HepG2 (cell line): Measurements from ENCODE around the gene SHROOM1. TPM values are rescaled to one million over a fixed set of nuclear protein-coding genes. Genes with fewer than 3 reads are reported as not detected.

Source experiments
- ATAC-seq: fragments of 200-7000 bp; cut with Tn5 transposase; 3 replicates; pipeline ENCODE4 v1.9.1; 2020; ENCODE audit warnings: mild to moderate bottlenecking, moderate library complexity
- BruUV-seq: library from RNA; stranded (reverse); fragments of 400-500 nt; replicated peaks from 2 replicates; lab custom pipeline; 2021; lab: Mats Ljungman, UMichigan
- CTCF ChIA-PET: fragments of 300-600 bp; formaldehyde crosslinking; extraction: SDS; loops from one replicate; lab custom pipeline; 2021; ENCODE audit warnings: low total read pairs, inconsistent platforms, low intra/inter-chr PET ratio; lab: Yijun Ruan, JAX
- POLR2A ChIA-PET: fragments of 350-600 bp; sonication (Branson Sonifier 250); formaldehyde crosslinking; loops from one replicate; lab custom pipeline; 2020; ENCODE audit warnings: antibody characterized with exemption, inconsistent platforms; lab: Yijun Ruan, JAX
- DNase-seq: peaks from one replicate; pipeline ENCODE4 v3.0.0-alpha.2; 2015; ENCODE audit warnings: low spot score
- FAIRE-seq: peaks from 3 replicates; lab custom pipeline; 2011; peaks lifted over from hg19 to GRCh38; lab: Jason Lieb, UNC
- H2AFZ ChIP-seq: one replicate; pipeline ENCODE4 v1.6.1; 2011; ENCODE audit warnings: low read length, inconsistent platforms
- H3K27ac ChIP-seq: fragments of 300-600 bp; 3 replicates; pipeline ENCODE4 v1.8.0; 2011; ENCODE audit warnings: mixed run types, mild to moderate bottlenecking, mixed read lengths, low read length, inconsistent platforms; ENCODE audit not compliant: insufficient read depth; ENCODE audit errors: extremely low read length
- H3K27me3 ChIP-seq, 2 experiments: fragments of 200-600 bp in 1 of 2; 2 replicates in 1 of 2; 3 replicates in 1 of 2; pipeline versions ENCODE4 v1.6.0 to v1.8.0; 2011; ENCODE audit warnings: low read length in 2 of 2, mild to moderate bottlenecking in 2 of 2, moderate library complexity in 2 of 2, inconsistent platforms in 1 of 2; ENCODE audit not compliant: insufficient read depth in 2 of 2, control insufficient read depth in 1 of 2
- H3K36me3 ChIP-seq, 2 experiments: fragments of 200-600 bp in 1 of 2; replicated peaks in 1 of 2; 2 replicates in 1 of 2; 3 replicates in 1 of 2; pipeline versions ENCODE4 v1.5.1 to v1.8.0; 2011; ENCODE audit warnings: low read length in 2 of 2, inconsistent platforms in 1 of 2; ENCODE audit not compliant: insufficient read depth in 2 of 2, control insufficient read depth in 1 of 2
- H3K4me1 ChIP-seq: 2 replicates; pipeline ENCODE4 v1.5.1; 2012; ENCODE audit warnings: low read length, inconsistent platforms; ENCODE audit not compliant: insufficient read depth
- H3K4me2 ChIP-seq: 2 replicates; pipeline ENCODE4 v1.6.0; 2011; ENCODE audit warnings: low read depth, low read length, inconsistent platforms
- H3K4me3 ChIP-seq, 3 experiments: fragments of 200-600 bp in 1 of 3; sonication (generic), shearing (Covaris generic) in 1 of 3; replicated peaks in 1 of 3; 2 replicates each; pipeline ENCODE4 v1.5.1; 2011 to 2016; ENCODE audit warnings: low read length in 3 of 3, inconsistent platforms in 2 of 3, low read depth in 2 of 3, mild to moderate bottlenecking in 2 of 3, control low read depth in 1 of 3, mixed read lengths in 1 of 3; ENCODE audit not compliant: insufficient read depth in 1 of 3
- H3K79me2 ChIP-seq: one replicate; pipeline ENCODE4 v1.6.1; 2011; ENCODE audit warnings: low read length, inconsistent platforms; ENCODE audit not compliant: insufficient read depth
- H3K9ac ChIP-seq: 2 replicates; pipeline ENCODE4 v1.6.0; 2011; ENCODE audit warnings: mild to moderate bottlenecking, low read depth, low read length, inconsistent platforms; ENCODE audit not compliant: insufficient read depth
- H3K9me3 ChIP-seq: 2 replicates; pipeline ENCODE4 v1.5.1; 2012; ENCODE audit warnings: mild to moderate bottlenecking, low read length
- H4K20me1 ChIP-seq: 2 replicates; pipeline ENCODE4 v1.6.0; 2011; ENCODE audit warnings: inconsistent platforms, mild to moderate bottlenecking, low read length, moderate library complexity; ENCODE audit not compliant: insufficient read depth
- ATF7-NPFF ChIP-seq: sonication (generic); formaldehyde crosslinking; IDR thresholded peaks from 2 replicates; pipeline ENCODE4 v1.8.1; 2023; ENCODE audit warnings: mild to moderate bottlenecking, low read depth, missing genetic modification reagents, moderate library complexity
- BHLHE40 ChIP-seq: IDR thresholded peaks from 2 replicates; pipeline ENCODE4 v1.6.1; 2011; ENCODE audit warnings: low read length, improper control_type of control experiment
- CAMTA2 ChIP-seq: sonication (generic); formaldehyde crosslinking; IDR thresholded peaks from 2 replicates; pipeline ENCODE4 v1.4.0; 2020; ENCODE audit warnings: mild to moderate bottlenecking, missing genetic modification reagents, borderline replicate concordance
- CCDC6 ChIP-seq: sonication (generic); formaldehyde crosslinking; IDR thresholded peaks from 2 replicates; pipeline ENCODE4 v1.8.1; 2022; ENCODE audit warnings: mild to moderate bottlenecking, missing genetic modification reagents, moderate library complexity
- ELF1 ChIP-seq: sonication (generic); formaldehyde crosslinking; IDR thresholded peaks from 2 replicates; pipeline ENCODE4 v1.4.0; 2020; ENCODE audit warnings: missing genetic modification reagents
- SALL1 ChIP-seq: sonication (generic); formaldehyde crosslinking; IDR thresholded peaks from 2 replicates; pipeline ENCODE4 v1.8.0; 2022; ENCODE audit warnings: mild to moderate bottlenecking, missing genetic modification reagents
- SRF ChIP-seq: IDR thresholded peaks from 2 replicates; pipeline ENCODE4 v1.6.1; 2011; ENCODE audit warnings: mild to moderate bottlenecking, low read depth, low read length, moderate library complexity
- THAP11 ChIP-seq: IDR thresholded peaks from 2 replicates; pipeline ENCODE4 v1.6.1; 2016; ENCODE audit warnings: missing biosample characterization, missing genetic modification reagents
- ZBTB20 ChIP-seq: sonication (generic); formaldehyde crosslinking; IDR thresholded peaks from 2 replicates; pipeline ENCODE4 v1.8.1; 2023; ENCODE audit warnings: missing genetic modification reagents, low read depth, mild to moderate bottlenecking, borderline replicate concordance
- ZC3H4 ChIP-seq: sonication (generic); formaldehyde crosslinking; IDR thresholded peaks from 2 replicates; pipeline ENCODE4 v1.4.0; 2020; ENCODE audit warnings: missing genetic modification reagents, borderline replicate concordance
- ZFP36L1 ChIP-seq: sonication (generic); formaldehyde crosslinking; IDR thresholded peaks from 2 replicates; pipeline ENCODE4 v1.8.0; 2022; ENCODE audit warnings: mild to moderate bottlenecking, missing genetic modification reagents, moderate library complexity
- ZNF274 ChIP-seq: sonication (generic); formaldehyde crosslinking; IDR thresholded peaks from 2 replicates; pipeline ENCODE4 v1.5.1; 2020; ENCODE audit warnings: mild to moderate bottlenecking, missing genetic modification reagents
- ZNF605 ChIP-seq: sonication (generic); formaldehyde crosslinking; IDR thresholded peaks from 2 replicates; pipeline ENCODE4 v1.8.0; 2022; ENCODE audit warnings: mild to moderate bottlenecking, missing genetic modification reagents
- ZSCAN21 ChIP-seq: sonication (generic); formaldehyde crosslinking; IDR thresholded peaks from 2 replicates; pipeline ENCODE4 v1.8.0; 2022; ENCODE audit warnings: mild to moderate bottlenecking, missing genetic modification reagents, moderate library complexity, borderline replicate concordance
- ZXDC ChIP-seq: sonication (generic); formaldehyde crosslinking; IDR thresholded peaks from 2 replicates; pipeline ENCODE4 v1.5.0; 2020; ENCODE audit warnings: mild to moderate bottlenecking, missing genetic modification reagents
- WGBS: methylation state at CpG from one replicate; pipeline ENCODE4 v1.1.6; 2017; ENCODE audit warnings: low lambda C conversion rate; 5-methylcytosine and 5-hydroxymethylcytosine counted together
- in situ Hi-C: cut with HindIII; loops from 2 replicates; pipeline ENCODE4 v1.10.0; 2017; ENCODE audit warnings: low pct_unique_long_range_greater_than_20kb; ENCODE audit not compliant: extremely low pct_ligation_motif_present
- intact Hi-C: fragments of 100-400 bp; cut with micrococcal nuclease; formaldehyde crosslinking; loops from one replicate; pipeline ENCODE4 v1.10.0; 2022; ENCODE audit not compliant: unreplicated experiment
- polyA plus RNA-seq, 8 experiments: library from polyadenylated mRNA; depleted of rRNA in 3 of 8; stranded (reverse) in 7 of 8; unstranded in 1 of 8; fragments of >200 nt; fragmentation: Illumina TruSeq in 4 of 8; extraction: Trizol in 4 of 8; gene quantifications; 2 replicates each; pipeline versions ENCODE4 v1.2.1 to v1.2.3, GENCODE V29; 2011 to 2016; ENCODE audit warnings: low read depth in 4 of 8, missing spikeins in 1 of 8, mixed read lengths in 1 of 8; ENCODE audit not compliant: insufficient read depth in 1 of 8
- total RNA-seq, 5 experiments: library from RNA; depleted of rRNA; stranded (reverse); fragments of >200 nt; fragmentation: Illumina TruSeq; extraction: Trizol; gene quantifications; 2 replicates each; pipeline ENCODE4 v1.2.3, GENCODE V29; 2016; ENCODE audit warnings: low read depth in 1 of 5
- TF ChIP-seq, protein P1 (sequence below): fragments of 450-650 bp; IDR thresholded peaks from 2 replicates; pipeline ENCODE4 v1.6.1; 2017; ENCODE audit warnings: mild to moderate bottlenecking

Gene SHROOM1
- total and polyA plus RNA-seq, 2 of the 13 experiments (the other 11 are each of a cell fraction or from before 2014, with no cell fraction given), result 18.2 to 25.7 TPM

DNA sequence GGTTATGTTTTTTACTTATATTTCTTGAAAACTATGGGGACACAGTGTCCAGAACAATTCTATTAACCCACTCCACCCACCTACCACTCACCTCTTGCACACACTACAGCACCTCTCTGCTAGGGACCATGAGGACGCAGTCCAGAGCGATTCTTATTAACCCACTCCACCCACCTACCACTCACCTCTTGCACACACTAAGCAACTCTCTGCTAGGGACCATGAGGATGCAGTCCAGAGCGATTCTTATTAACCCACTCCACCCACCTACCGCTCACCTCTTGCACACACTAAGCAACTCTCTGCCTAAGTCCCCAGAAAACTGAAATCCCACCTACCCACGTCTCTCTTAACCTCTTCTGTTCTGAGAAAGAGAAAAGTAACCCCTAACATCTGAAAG lies 2.2 kb upstream of the SHROOM1 start (continued):
- TF ChIP-seq, protein P1, sequence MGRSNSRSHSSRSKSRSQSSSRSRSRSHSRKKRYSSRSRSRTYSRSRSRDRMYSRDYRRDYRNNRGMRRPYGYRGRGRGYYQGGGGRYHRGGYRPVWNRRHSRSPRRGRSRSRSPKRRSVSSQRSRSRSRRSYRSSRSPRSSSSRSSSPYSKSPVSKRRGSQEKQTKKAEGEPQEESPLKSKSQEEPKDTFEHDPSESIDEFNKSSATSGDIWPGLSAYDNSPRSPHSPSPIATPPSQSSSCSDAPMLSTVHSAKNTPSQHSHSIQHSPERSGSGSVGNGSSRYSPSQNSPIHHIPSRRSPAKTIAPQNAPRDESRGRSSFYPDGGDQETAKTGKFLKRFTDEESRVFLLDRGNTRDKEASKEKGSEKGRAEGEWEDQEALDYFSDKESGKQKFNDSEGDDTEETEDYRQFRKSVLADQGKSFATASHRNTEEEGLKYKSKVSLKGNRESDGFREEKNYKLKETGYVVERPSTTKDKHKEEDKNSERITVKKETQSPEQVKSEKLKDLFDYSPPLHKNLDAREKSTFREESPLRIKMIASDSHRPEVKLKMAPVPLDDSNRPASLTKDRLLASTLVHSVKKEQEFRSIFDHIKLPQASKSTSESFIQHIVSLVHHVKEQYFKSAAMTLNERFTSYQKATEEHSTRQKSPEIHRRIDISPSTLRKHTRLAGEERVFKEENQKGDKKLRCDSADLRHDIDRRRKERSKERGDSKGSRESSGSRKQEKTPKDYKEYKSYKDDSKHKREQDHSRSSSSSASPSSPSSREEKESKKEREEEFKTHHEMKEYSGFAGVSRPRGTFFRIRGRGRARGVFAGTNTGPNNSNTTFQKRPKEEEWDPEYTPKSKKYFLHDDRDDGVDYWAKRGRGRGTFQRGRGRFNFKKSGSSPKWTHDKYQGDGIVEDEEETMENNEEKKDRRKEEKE, result no peak
- TF ChIP-seq CCDC6 (CRISPR knock-in tag), result no peak
- TF ChIP-seq BHLHE40, result no peak
- no peak for TF ChIP-seq ZSCAN21 (CRISPR knock-in tag)

DNA sequence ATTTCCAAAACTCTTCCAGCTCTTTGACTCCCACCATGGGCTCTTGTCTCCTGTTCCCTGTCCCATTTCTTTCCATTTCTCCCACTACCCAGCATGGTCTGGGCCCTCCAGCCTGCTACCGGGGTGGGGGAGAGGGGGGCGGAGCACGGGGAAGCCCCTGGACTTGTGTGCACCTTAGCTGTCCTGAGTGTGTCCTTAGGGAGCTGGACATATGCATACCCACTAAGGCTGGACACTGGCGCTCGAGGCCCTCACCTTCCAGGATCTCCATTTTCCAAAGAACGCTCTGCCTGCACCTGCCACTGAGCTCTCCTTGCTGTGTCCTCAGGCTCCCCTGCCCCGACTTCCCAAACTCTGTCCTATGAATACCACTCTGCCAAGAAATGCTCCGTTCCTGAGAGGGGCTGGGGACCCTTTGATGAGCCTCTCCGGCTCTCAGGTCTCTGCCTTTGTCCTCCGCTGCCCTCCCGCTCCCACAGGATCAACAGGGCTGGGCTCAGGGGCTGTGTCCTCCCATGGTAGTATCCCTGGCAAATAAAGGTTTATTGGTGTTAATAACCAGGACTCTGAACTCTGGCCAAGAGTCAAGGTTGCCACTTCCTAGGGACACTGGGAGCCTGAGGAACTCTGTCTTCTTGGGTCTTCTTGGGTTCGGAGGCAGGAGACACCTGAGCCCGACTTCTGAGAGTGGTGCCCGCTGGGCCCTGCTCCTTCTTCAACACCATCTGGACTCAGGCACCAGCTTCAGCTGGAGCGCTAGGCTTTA lies 831 bp upstream of the SHROOM1 start:
- H3K36me3 ChIP-seq, result peaks cover 1 to 8% of the 10 kb centered on the region in 2 experiments; a peak in 3 of 5 replicates
- POLR2A ChIA-PET, result interaction anchor here (0.6 to 6.6 kb wide), 11 partner anchors 9 to 220 kb away, joined by 3 to 91 read pairs (median 22); partner anchors contain the start of genes GDF9, HSPA4, LEAP2 and UQCRQ
- BruUV-seq, result TSS peak; percentile 82
- H3K4me3 ChIP-seq, result peak overlapping the region; percentile 79 to 94 (median 93)
- H3K4me1 ChIP-seq, result peaks cover 74% of the 10 kb centered on the region
- no peaks in the 10 kb centered on the region for H4K20me1 ChIP-seq
- no peaks in the 10 kb centered on the region for H3K27me3 ChIP-seq
- in situ Hi-C loops (loop anchor here (5.0 kb wide), 1 partner anchor 41 kb away; the partner anchor contains the start of gene LEAP2), intact Hi-C loops (no loop called here)
- H3K4me2 ChIP-seq, result peak overlapping the region; percentile 93
- ATAC-seq (no peak; the same call in 2 of the 3 replicates), FAIRE-seq (no peak), DNase-seq (no peak)
- peak overlapping the region; percentile 96 for H3K9ac ChIP-seq
- H2AFZ ChIP-seq, result no peak overlapping the region
- WGBS, result 68% methylated on average over 13 of the region's 15 CpGs
- H3K9me3 ChIP-seq, result no peaks in the 10 kb centered on the region
- CTCF ChIA-PET, result interaction anchor here (1.4 to 3.1 kb wide), 2 partner anchors 52 to 76 kb away, joined by 4 to 39 read pairs; no protein-coding TSS in a partner anchor
- H3K79me2 ChIP-seq, result peaks cover 37% of the 10 kb centered on the region
- peak overlapping the region; percentile 90 for H3K27ac ChIP-seq
- 0 out of 2 replicates have a peak, but pooled peaks have one; percentile 10 for TF ChIP-seq ZXDC (CRISPR knock-in tag)
- no peak for TF ChIP-seq THAP11 (CRISPR knock-in tag)
- 0 out of 2 replicates have a peak, but pooled peaks have one; percentile 0 for TF ChIP-seq ZNF274
- TF ChIP-seq SALL1 (CRISPR knock-in tag), result 0 out of 2 replicates have a peak, but pooled peaks have one; percentile 15
- TF ChIP-seq ATF7-NPFF (CRISPR knock-in tag), result no peak
- 0 out of 2 replicates have a peak, but pooled peaks have one; percentile 6 for TF ChIP-seq ZBTB20 (CRISPR knock-in tag)
- TF ChIP-seq ZNF605 (CRISPR knock-in tag), result 0 out of 2 replicates have a peak, but pooled peaks have one; percentile 7
- TF ChIP-seq ZFP36L1 (CRISPR knock-in tag), result no peak
- TF ChIP-seq SRF, result no peak
- TF ChIP-seq ZC3H4 (CRISPR knock-in tag), result peak; percentile 60; the same call in 1 of the 2 replicates
- TF ChIP-seq CAMTA2 (CRISPR knock-in tag), result no peak
- 0 out of 2 replicates have a peak, but pooled peaks have one; percentile 3 for TF ChIP-seq ELF1 (CRISPR knock-in tag)
